Esophagus muscularis mucosa (tissue), 4 donors: Measurements from ENCODE around the gene COL5A3.

Source experiments
- CTCF ChIP-seq, 3 experiments: fragments of 200-600 bp in 2 of 3; fragments of 450-650 bp in 1 of 3; sonication (generic) in 2 of 3; IDR thresholded peaks; one replicate each; pipeline ENCODE4 v1.5.1; 2017 to 2019; ENCODE audit warnings: antibody characterized with exemption in 3 of 3, mild to moderate bottlenecking in 2 of 3, moderate library complexity in 1 of 3
- EP300 ChIP-seq: sonication (generic); formaldehyde crosslinking; IDR thresholded peaks from one replicate; pipeline ENCODE4 v1.6.1; 2017; ENCODE audit warnings: antibody characterized with exemption
- POLR2A ChIP-seq: fragments of 450-650 bp; IDR thresholded peaks from one replicate; pipeline ENCODE4 v1.6.1; 2017; ENCODE audit warnings: antibody characterized with exemption, moderate library complexity, mild to moderate bottlenecking, low read depth

DNA sequence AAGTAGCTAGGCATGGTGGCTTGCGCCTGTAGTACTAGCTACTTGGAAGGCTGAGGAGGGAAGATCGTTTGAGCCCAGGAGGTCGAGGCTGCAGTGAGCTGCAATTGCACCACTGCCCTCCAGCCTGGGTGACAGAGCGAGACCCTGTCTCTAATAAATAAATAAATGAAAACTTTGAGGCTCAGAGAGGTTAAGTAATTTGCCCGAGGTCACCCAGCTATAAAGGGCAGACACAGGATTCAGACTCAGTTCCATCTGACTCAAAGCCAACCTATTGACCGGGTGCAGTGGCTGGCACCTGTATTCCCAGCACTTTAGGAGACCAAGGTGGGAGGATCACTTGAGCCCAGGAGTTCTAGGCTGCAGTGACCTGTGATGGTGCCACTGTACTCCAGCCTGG lies 66.6 kb downstream of the COL5A3 start:
- TF ChIP-seq CTCF (IDR thresholded peaks at IDR 0.05) (no peak), POLR2A (no peak), EP300 (no peak)
